Hepatocyte (in vitro differentiated cells): ENCODE measurements around the gene BCAS4.

Experiments
- EZH2 ChIP-seq: fragments of 200-600 bp; sonication (generic); IDR thresholded peaks from 2 replicates; pipeline ENCODE4 v1.6.1; 2016; ENCODE audit warnings: antibody characterized with exemption, mild to moderate bottlenecking, borderline replicate concordance
- EZH2phosphoT487 ChIP-seq: fragments of 200-600 bp; sonication (generic); IDR thresholded peaks from one replicate; pipeline ENCODE4 v1.6.1; 2018; ENCODE audit warnings: antibody characterized with exemption, mild to moderate bottlenecking, low read depth, moderate library complexity; ENCODE audit not compliant: unreplicated experiment, severe bottlenecking
- TF ChIP-seq, protein P1 (sequence below): fragments of 200-600 bp; sonication (generic); IDR thresholded peaks from 2 replicates; pipeline ENCODE4 v1.5.1; 2016; ENCODE audit warnings: antibody characterized with exemption, mild to moderate bottlenecking; ENCODE audit not compliant: poor library complexity

DNA sequence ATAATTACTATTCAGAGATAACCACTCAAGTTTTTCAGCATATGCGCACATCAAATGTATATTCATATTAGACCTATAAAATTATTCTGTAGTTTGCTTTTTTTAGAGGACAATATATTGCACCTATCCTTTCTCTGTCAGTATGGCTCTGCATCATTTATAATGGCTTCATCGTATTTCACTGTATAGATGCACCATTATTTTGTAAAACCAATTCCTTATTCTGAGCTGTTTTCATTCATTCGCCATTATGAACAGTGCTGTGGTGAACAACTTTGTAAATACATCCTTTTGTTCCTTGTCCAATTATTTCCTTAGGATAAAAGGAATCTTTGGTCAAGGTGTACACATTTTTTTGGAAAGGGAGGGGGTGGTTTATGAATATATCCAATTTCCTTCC is 29.2 kb upstream of the BCAS4 start:
- TF ChIP-seq, protein P1, sequence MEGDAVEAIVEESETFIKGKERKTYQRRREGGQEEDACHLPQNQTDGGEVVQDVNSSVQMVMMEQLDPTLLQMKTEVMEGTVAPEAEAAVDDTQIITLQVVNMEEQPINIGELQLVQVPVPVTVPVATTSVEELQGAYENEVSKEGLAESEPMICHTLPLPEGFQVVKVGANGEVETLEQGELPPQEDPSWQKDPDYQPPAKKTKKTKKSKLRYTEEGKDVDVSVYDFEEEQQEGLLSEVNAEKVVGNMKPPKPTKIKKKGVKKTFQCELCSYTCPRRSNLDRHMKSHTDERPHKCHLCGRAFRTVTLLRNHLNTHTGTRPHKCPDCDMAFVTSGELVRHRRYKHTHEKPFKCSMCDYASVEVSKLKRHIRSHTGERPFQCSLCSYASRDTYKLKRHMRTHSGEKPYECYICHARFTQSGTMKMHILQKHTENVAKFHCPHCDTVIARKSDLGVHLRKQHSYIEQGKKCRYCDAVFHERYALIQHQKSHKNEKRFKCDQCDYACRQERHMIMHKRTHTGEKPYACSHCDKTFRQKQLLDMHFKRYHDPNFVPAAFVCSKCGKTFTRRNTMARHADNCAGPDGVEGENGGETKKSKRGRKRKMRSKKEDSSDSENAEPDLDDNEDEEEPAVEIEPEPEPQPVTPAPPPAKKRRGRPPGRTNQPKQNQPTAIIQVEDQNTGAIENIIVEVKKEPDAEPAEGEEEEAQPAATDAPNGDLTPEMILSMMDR: no peak
- no peak for TF ChIP-seq EZH2phosphoT487
- TF ChIP-seq EZH2: no peak
